ENCODE results near the gene WDFY2.

- no peak for TF ChIP-seq CTCF (IDR thresholded peaks at IDR 0.05)
- TF ChIP-seq POLR2A (IDR thresholded peaks at IDR 0.05): no peak
- TF ChIP-seq EP300 (IDR thresholded peaks at IDR 0.05): no peak
Observed at GRCh38 chr13:51682686-51683085, 98.4 kb downstream of the WDFY2 start.

All from tibial nerve (tissue), 4 donors.